PFSK-1 (cell line): ENCODE results near the gene GAS6.

Experiments
- FOXP2 ChIP-seq: optimal IDR thresholded peaks from 2 replicates; pipeline ENCODE3; 2011; ENCODE audit warnings: borderline replicate concordance, control low read depth, inconsistent platforms; ENCODE audit not compliant: insufficient read depth; ENCODE audit errors: extremely low read length, extremely low read depth
- POLR2AphosphoS5 ChIP-seq: IDR thresholded peaks from 2 replicates; pipeline ENCODE4 v1.6.1; 2012; ENCODE audit warnings: low read depth, mild to moderate bottlenecking, control low read depth, low read length, moderate library complexity
- SIN3A ChIP-seq: IDR thresholded peaks from 2 replicates; pipeline ENCODE4 v1.6.1; 2012; ENCODE audit warnings: mild to moderate bottlenecking, low read length, moderate library complexity, borderline replicate concordance; ENCODE audit not compliant: insufficient read depth
- TAF1 ChIP-seq: IDR thresholded peaks from 2 replicates; pipeline ENCODE4 v1.6.1; 2012; ENCODE audit warnings: low read length, control low read depth, borderline replicate concordance; ENCODE audit not compliant: insufficient read depth
- TF ChIP-seq, protein P1 (sequence below), 2 experiments: IDR thresholded peaks; 2 replicates each; pipeline versions ENCODE4 v1.6.1 to v1.8.0; 2011 to 2012; ENCODE audit warnings: low read depth in 2 of 2, low read length in 2 of 2, control low read depth in 1 of 2, inconsistent platforms in 1 of 2, mild to moderate bottlenecking in 1 of 2, moderate library complexity in 1 of 2; ENCODE audit not compliant: insufficient read depth in 1 of 2

GAS6 gene

DNA sequence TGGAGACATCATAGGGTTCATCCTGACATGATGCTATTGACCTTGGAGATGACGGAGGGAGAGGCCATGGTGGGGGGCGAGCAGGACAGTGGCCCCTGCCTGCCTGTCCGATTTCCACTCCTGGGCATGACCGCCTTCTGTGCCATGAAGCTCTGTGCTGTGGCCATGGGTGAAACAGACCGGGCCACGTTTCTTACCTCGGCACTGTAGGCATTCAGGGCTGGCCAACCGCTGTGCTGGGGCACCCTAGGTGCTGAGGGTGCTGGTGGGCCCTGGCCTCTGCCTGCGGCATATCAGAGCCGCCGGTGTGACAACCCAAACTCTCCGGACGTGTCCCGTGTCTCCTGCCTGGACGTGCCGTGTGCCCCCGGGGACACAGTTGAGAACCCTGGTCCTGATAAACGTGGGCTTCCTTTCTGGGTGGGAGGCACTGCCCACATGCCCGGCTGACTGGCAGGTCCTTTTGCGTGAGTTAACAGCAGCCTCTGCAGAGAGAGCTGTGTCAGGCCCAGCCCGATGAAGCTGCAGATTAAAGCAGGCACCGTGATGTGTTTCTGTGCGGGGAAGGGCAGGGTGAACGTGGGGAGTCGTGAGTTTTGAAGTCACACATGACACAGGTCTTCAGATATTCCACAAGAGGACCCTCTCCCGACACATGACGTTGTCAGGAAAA, 58.3 kb downstream of the GAS6 start:
- TF ChIP-seq POLR2AphosphoS5 = no peak
- TF ChIP-seq SIN3A = no peak
- TF ChIP-seq, protein P1, sequence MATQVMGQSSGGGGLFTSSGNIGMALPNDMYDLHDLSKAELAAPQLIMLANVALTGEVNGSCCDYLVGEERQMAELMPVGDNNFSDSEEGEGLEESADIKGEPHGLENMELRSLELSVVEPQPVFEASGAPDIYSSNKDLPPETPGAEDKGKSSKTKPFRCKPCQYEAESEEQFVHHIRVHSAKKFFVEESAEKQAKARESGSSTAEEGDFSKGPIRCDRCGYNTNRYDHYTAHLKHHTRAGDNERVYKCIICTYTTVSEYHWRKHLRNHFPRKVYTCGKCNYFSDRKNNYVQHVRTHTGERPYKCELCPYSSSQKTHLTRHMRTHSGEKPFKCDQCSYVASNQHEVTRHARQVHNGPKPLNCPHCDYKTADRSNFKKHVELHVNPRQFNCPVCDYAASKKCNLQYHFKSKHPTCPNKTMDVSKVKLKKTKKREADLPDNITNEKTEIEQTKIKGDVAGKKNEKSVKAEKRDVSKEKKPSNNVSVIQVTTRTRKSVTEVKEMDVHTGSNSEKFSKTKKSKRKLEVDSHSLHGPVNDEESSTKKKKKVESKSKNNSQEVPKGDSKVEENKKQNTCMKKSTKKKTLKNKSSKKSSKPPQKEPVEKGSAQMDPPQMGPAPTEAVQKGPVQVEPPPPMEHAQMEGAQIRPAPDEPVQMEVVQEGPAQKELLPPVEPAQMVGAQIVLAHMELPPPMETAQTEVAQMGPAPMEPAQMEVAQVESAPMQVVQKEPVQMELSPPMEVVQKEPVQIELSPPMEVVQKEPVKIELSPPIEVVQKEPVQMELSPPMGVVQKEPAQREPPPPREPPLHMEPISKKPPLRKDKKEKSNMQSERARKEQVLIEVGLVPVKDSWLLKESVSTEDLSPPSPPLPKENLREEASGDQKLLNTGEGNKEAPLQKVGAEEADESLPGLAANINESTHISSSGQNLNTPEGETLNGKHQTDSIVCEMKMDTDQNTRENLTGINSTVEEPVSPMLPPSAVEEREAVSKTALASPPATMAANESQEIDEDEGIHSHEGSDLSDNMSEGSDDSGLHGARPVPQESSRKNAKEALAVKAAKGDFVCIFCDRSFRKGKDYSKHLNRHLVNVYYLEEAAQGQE (IDR thresholded peaks at IDR 0.05; ENCODE audit: insufficient read depth in 1 of 2, low read depth in 2 of 2, low read length in 2 of 2) = no peak
- no peak for TF ChIP-seq FOXP2
- TF ChIP-seq TAF1 = no peak

DNA sequence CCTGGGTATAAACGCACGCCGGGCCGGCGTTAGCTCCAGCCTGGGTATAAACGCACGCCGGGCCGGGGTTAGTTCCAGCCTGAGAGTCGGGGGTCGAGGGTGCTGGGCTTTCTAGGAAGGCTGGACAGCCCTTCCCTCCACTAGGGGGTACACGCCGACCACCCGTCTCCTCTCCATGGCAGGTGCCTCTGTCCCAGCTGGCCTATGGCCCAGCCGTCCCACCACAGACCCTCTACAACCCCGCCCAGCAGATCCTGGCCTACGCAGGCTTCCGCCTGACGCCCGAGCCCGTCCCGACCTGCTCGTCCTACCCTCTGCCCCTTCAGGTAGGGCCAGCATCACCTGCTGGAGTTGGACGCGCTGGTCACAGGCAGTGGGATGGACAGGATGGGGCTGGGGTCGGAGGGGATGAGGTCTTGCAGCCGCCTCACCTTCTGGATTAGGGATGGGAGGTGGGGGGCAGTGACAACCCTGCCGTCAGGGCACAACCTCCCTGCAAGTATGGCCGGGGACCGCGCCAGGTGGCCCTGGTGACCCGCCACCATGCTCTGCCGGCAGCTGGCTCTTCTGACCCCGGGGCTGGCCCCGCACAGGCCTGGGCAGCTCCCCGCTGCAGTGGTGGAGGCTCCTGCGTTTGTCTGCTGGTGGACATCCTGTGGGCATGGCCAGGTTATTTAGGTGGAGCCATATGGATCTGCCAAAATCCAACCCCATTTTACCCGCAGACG, 59.0 kb downstream of the GAS6 start:
- TF ChIP-seq, protein P1 (IDR thresholded peaks at IDR 0.05; ENCODE audit: insufficient read depth in 1 of 2, low read depth in 2 of 2, low read length in 2 of 2) = no peak
- no peak for TF ChIP-seq TAF1

DNA sequence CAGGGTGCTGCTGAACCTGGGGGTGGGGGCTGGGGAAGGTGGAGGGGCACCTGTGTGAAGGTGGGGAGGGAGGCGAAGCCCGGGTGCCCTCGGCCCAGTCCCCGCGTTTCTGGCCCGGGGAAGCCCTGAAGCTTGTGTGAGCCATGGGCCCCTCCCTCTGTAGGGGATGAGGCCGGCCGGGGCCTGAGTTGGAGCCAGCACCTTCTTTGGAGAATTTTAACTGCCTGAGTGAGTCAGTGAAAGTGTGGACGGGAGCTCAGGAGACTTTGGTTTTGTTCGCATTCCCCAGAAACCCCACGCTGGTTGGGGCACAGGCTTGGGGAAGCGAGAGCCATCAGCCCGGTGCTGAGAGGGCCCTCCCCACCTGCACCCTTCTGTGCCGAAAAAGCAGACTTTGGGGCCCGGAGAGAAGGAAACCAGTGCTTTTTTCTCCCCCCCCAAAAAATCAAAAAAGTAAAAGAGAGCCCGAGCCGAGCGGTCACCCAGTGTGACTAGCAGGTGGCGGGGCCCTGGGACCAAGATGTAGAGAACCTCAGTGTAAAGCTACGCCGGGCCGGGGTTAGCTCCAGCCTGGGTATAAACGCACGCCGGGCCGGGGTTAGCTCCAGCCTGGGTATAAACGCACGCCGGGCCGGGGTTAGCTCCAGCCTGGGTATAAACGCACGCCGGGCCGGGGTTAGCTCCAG, 59.7 kb downstream of the GAS6 start:
- TF ChIP-seq POLR2AphosphoS5 (no peak), FOXP2 (no peak), SIN3A (no peak), TAF1 (no peak)
- TF ChIP-seq, protein P1 (IDR thresholded peaks at IDR 0.05; ENCODE audit: insufficient read depth in 1 of 2, low read depth in 2 of 2, low read length in 2 of 2) = no peak

DNA sequence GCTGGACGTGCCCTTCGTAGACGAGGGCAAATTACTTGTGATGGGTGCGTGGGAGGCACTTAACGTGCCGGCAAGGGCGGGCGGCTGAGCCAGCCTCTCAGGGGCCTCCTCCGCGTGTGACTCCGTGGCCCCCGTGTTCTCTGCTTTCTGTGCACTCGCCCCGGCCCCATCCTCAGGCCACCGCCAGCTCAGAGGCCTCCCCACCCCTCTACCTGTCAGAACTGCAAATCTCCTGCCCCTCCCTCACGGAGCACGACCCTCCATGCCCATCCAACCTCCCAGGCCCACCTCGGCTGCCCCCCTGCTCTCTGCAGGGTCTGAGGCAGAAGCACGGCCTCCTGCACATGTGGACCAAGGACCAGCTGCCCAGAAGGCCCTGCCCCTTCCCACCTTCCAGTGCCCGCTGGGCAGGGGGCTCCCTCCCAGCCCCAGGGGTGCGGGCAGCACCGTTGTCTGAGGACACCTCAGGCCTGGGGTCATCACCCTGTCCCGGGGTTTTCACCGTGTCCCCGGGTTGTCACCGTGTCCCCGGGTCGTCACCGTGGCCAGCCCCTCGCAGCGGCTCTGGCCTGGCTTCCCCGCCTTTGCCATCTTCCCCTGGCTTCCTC, 60.4 kb downstream of the GAS6 start:
- TF ChIP-seq SIN3A (no peak), POLR2AphosphoS5 (no peak), FOXP2 (no peak), TAF1 (no peak)
- TF ChIP-seq, protein P1 (IDR thresholded peaks at IDR 0.05; ENCODE audit: insufficient read depth in 1 of 2, low read depth in 2 of 2, low read length in 2 of 2) = no peak
